GM23338 (cell line): ENCODE measurements around the gene TRIM42. TPM values are rescaled to one million over a fixed set of nuclear protein-coding genes. Genes with fewer than 3 reads are reported as not detected.

Experiments used
- ATAC-seq: fragments of 200-7000 bp; cut with Tn5 transposase; 3 replicates; pipeline ENCODE4 v1.9.1; 2020
- DNase-seq: peaks from one replicate; pipeline ENCODE4 v3.0.0-alpha.2; 2015; ENCODE audit warnings: low spot score
- H2AFZ ChIP-seq: fragments of 200-600 bp; sonication (generic); 2 replicates; pipeline ENCODE4 v1.8.0; 2016; ENCODE audit warnings: antibody characterized with exemption, mild to moderate bottlenecking, moderate library complexity
- H3F3A ChIP-seq: fragments of 200-600 bp; sonication (generic); replicated peaks from 2 replicates; pipeline ENCODE4 v1.8.0; 2017; ENCODE audit warnings: antibody characterized with exemption, mixed run types, low read depth
- H3K27ac ChIP-seq: fragments of 200-600 bp; sonication (generic); 2 replicates; pipeline ENCODE4 v1.6.1; 2016; ENCODE audit warnings: low read depth
- H3K27me3 ChIP-seq: fragments of 200-600 bp; sonication (generic); 2 replicates; pipeline ENCODE4 v1.8.0; 2016; ENCODE audit warnings: mild to moderate bottlenecking, mixed run types, moderate library complexity; ENCODE audit not compliant: insufficient read depth
- H3K36me3 ChIP-seq: fragments of 200-600 bp; sonication (generic); 2 replicates; pipeline ENCODE4 v1.8.0; 2016; ENCODE audit warnings: mild to moderate bottlenecking; ENCODE audit not compliant: insufficient read depth
- H3K4me1 ChIP-seq: fragments of 200-600 bp; sonication (generic); 2 replicates; pipeline ENCODE4 v1.8.0; 2016; ENCODE audit warnings: mild to moderate bottlenecking, moderate library complexity; ENCODE audit not compliant: insufficient read depth
- H3K4me2 ChIP-seq: fragments of 200-600 bp; sonication (generic); 2 replicates; pipeline ENCODE4 v1.7.1; 2017; ENCODE audit warnings: mixed run types
- H3K4me3 ChIP-seq: fragments of 200-600 bp; sonication (generic); 2 replicates; pipeline ENCODE4 v1.6.1; 2016; ENCODE audit warnings: mixed run types
- H3K79me2 ChIP-seq: fragments of 200-600 bp; sonication (generic); replicated peaks from 2 replicates; pipeline ENCODE4 v1.8.0; 2017; ENCODE audit warnings: mild to moderate bottlenecking; ENCODE audit not compliant: insufficient read depth
- H3K9me2 ChIP-seq: fragments of 200-600 bp; sonication (generic); 2 replicates; pipeline ENCODE4 v1.8.0; 2017; ENCODE audit not compliant: insufficient read depth
- H4K20me1 ChIP-seq: fragments of 200-600 bp; sonication (generic); replicated peaks from 2 replicates; pipeline ENCODE4 v1.8.0; 2017; ENCODE audit warnings: mild to moderate bottlenecking; ENCODE audit not compliant: insufficient read depth
- H3K27ac Mint-ChIP-seq: 2 replicates; pipeline ENCODE4 v1.8.0; 2020; ENCODE audit warnings: inconsistent platforms, mild to moderate bottlenecking, moderate library complexity, mixed read lengths
- H3K27me3 Mint-ChIP-seq: 3 replicates; pipeline ENCODE4 v1.8.0; 2022; ENCODE audit warnings: low read depth, mild to moderate bottlenecking, moderate library complexity, mixed read lengths, inconsistent platforms; ENCODE audit not compliant: insufficient read depth, poor library complexity
- H3K36me3 Mint-ChIP-seq: 3 replicates; pipeline ENCODE4 v1.8.0; 2021; ENCODE audit warnings: low read depth, mild to moderate bottlenecking, inconsistent platforms, moderate library complexity, mixed read lengths
- H3K4me1 Mint-ChIP-seq: 3 replicates; pipeline ENCODE4 v1.8.0; 2020; ENCODE audit warnings: mild to moderate bottlenecking, inconsistent platforms, mixed read lengths
- H3K4me3 Mint-ChIP-seq: 3 replicates; pipeline ENCODE4 v1.8.0; 2021; ENCODE audit warnings: moderate library complexity, mild to moderate bottlenecking, inconsistent platforms, mixed read lengths
- H3K9me3 Mint-ChIP-seq: 3 replicates; pipeline ENCODE4 v1.8.0; 2020; ENCODE audit warnings: moderate library complexity, mild to moderate bottlenecking, inconsistent platforms, mixed read lengths
- CREB1 ChIP-seq: fragments of 250-450 bp; sonication (Bioruptor Pico); IDR thresholded peaks from 2 replicates; pipeline ENCODE4 v1.5.0; 2020; ENCODE audit warnings: low read depth, mild to moderate bottlenecking, moderate library complexity
- CTCF ChIP-seq, 2 experiments: fragments of 200-600 bp in 1 of 2; sonication (generic) in 1 of 2; conservative IDR thresholded peaks; 2 replicates each; pipeline versions ENCODE4 v1.5.1 to v1.6.1; 2016 to 2017; ENCODE audit warnings: antibody characterized with exemption in 2 of 2, low read depth in 2 of 2, mild to moderate bottlenecking in 2 of 2, moderate library complexity in 1 of 2
- ETS1 ChIP-seq: IDR thresholded peaks from 2 replicates; pipeline ENCODE4 v1.6.1; 2016; ENCODE audit warnings: antibody characterized with exemption
- EZH2 ChIP-seq: fragments of 200-600 bp; sonication (generic); IDR thresholded peaks from one replicate; pipeline ENCODE4 v1.8.0; 2017; ENCODE audit warnings: antibody characterized with exemption, mild to moderate bottlenecking, low read depth; ENCODE audit not compliant: unreplicated experiment
- EZH2phosphoT487 ChIP-seq: fragments of 200-600 bp; sonication (generic); IDR thresholded peaks from one replicate; pipeline ENCODE4 v1.8.1; 2018; ENCODE audit warnings: antibody characterized with exemption; ENCODE audit not compliant: unreplicated experiment
- JUNB ChIP-seq: IDR thresholded peaks from one replicate; pipeline ENCODE4 v1.6.1; 2016; ENCODE audit warnings: antibody characterized with exemption; ENCODE audit not compliant: unreplicated experiment
- NANOG ChIP-seq: IDR thresholded peaks from 2 replicates; pipeline ENCODE4 v1.6.1; 2016; ENCODE audit warnings: antibody characterized with exemption, borderline replicate concordance
- POLR2AphosphoS5 ChIP-seq: IDR thresholded peaks from 2 replicates; pipeline ENCODE4 v1.6.1; 2016; ENCODE audit warnings: antibody characterized with exemption, low read depth
- REST ChIP-seq: IDR thresholded peaks from one replicate; pipeline ENCODE4 v1.6.1; 2018; ENCODE audit warnings: antibody characterized with exemption; ENCODE audit not compliant: unreplicated experiment
- STAT1 ChIP-seq: IDR thresholded peaks from one replicate; pipeline ENCODE4 v1.6.1; 2016; ENCODE audit warnings: antibody characterized with exemption; ENCODE audit not compliant: unreplicated experiment
- ZNF114 ChIP-seq: fragments of 250-450 bp; sonication (Bioruptor Pico); IDR thresholded peaks from 2 replicates; pipeline ENCODE4 v1.5.0; 2020; ENCODE audit warnings: mild to moderate bottlenecking, moderate library complexity
- ZNF331 ChIP-seq: fragments of 250-450 bp; sonication (Bioruptor Pico); IDR thresholded peaks from 2 replicates; pipeline ENCODE4 v1.5.0; 2020; ENCODE audit warnings: low read depth, mild to moderate bottlenecking, moderate library complexity
- ZNF462 ChIP-seq: fragments of 250-450 bp; sonication (Bioruptor Pico); IDR thresholded peaks from 2 replicates; pipeline ENCODE4 v1.5.0; 2020; ENCODE audit warnings: mild to moderate bottlenecking, moderate library complexity
- polyA plus RNA-seq: library from polyadenylated mRNA; unstranded; fragments of >200 nt; fragmentation: Nextera tagmentation; extraction: Ambion mirVana; gene quantifications from 2 replicates; pipeline ENCODE4 v1.2.1, GENCODE V29; 2016
- total RNA-seq: library from RNA; depleted of rRNA; stranded (reverse); fragments of >200 nt; shearing (Covaris generic); gene quantifications from 2 replicates; pipeline ENCODE4 v1.2.3, GENCODE V29; 2014

TRIM42 gene
- total and polyA plus RNA-seq, 2 experiments from 2014 or later, result not detected

GRCh38 chr3:140709751-140710150 is 31.9 kb downstream of the TRIM42 start:
- no peak overlapping the region for H3K27ac Mint-ChIP-seq
- Histone ChIP-seq H3F3A (no peaks in the 10 kb centered on the region), H3K4me3 (no peak overlapping the region), H3K4me2 (no peak overlapping the region), H2AFZ (no peak overlapping the region), H3K9me2 (no peaks in the 10 kb centered on the region), H3K27ac (no peak overlapping the region), H3K79me2 (no peaks in the 10 kb centered on the region), H4K20me1 (no peaks in the 10 kb centered on the region), H3K36me3 (no peaks in the 10 kb centered on the region), H3K27me3 (no peaks in the 10 kb centered on the region), H3K4me1 (peaks cover 12% of the 10 kb centered on the region)
- ATAC-seq (no peak), DNase-seq (no peak)
- peaks cover 3% of the 10 kb centered on the region for H3K27me3 Mint-ChIP-seq
- peaks cover 7% of the 10 kb centered on the region for H3K36me3 Mint-ChIP-seq
- H3K4me1 Mint-ChIP-seq, result peaks cover 7% of the 10 kb centered on the region
- H3K9me3 Mint-ChIP-seq, result peaks cover 18% of the 10 kb centered on the region
- TF ChIP-seq REST (no peak), POLR2AphosphoS5 (no peak), EZH2phosphoT487 (no peak), NANOG (no peak), CREB1 (CRISPR knock-in tag) (no peak), ZNF462 (CRISPR knock-in tag) (no peak), STAT1 (no peak), ZNF114 (CRISPR knock-in tag) (no peak), ZNF331 (CRISPR knock-in tag) (no peak), EZH2 (no peak), ETS1 (no peak), JUNB (no peak), CTCF (conservative IDR thresholded peaks at IDR 0.05; ENCODE audit: low read depth in 2 of 2) (no peak)
- H3K4me3 Mint-ChIP-seq, result no peak overlapping the region
